A673 (cell line): ENCODE measurements around the gene RPS6KA2. TPM values are rescaled to one million over a fixed set of nuclear protein-coding genes. Genes with fewer than 3 reads are reported as not detected.
A peak's percentile ranks its signal among the peaks of the same experiment; 100 is the strongest.
"Not testable (repeated sequence)": the region's sequence is repeated elsewhere in the genome, so short reads cannot be mapped to it uniquely, and the experiment has no call there.

Experiments
- BruUV-seq: library from RNA; stranded (reverse); fragments of 400-500 nt; replicated peaks from 2 replicates; lab custom pipeline; 2021; lab: Mats Ljungman, UMichigan
- CTCF ChIA-PET: fragments of 300-600 bp; sonication (Branson Sonifier 250); formaldehyde crosslinking; loops from one replicate; lab custom pipeline; 2022; ENCODE audit warnings: antibody characterized with exemption; lab: Charles Lee
- POLR2A ChIA-PET: fragments of 300-600 bp; sonication (Branson Sonifier 250); formaldehyde crosslinking; loops from one replicate; lab custom pipeline; 2022; ENCODE audit warnings: antibody characterized with exemption; ENCODE audit not compliant: low non-redundant PET; lab: Charles Lee
- DNase-seq: peaks from one replicate; pipeline ENCODE4 v3.0.0-alpha.2; 2015; ENCODE audit warnings: low spot score
- H3K27ac ChIP-seq: fragments of 200-600 bp; sonication (generic); 2 replicates; pipeline ENCODE4 v1.5.1; 2016; ENCODE audit warnings: mixed run types, low read depth, mild to moderate bottlenecking, mixed read lengths, antibody characterized with exemption, low read length; ENCODE audit not compliant: poor library complexity, severe bottlenecking
- H3K27me3 ChIP-seq: fragments of 200-600 bp; sonication (generic); replicated peaks from 2 replicates; pipeline ENCODE4 v1.6.1; 2017; ENCODE audit warnings: mixed run types, low read depth, mild to moderate bottlenecking, mixed read lengths, antibody characterized with exemption, low read length; ENCODE audit not compliant: insufficient read depth, poor library complexity
- H3K36me3 ChIP-seq: fragments of 200-600 bp; sonication (generic); 2 replicates; pipeline ENCODE4 v1.6.1; 2016; ENCODE audit warnings: mixed run types, mild to moderate bottlenecking, mixed read lengths, antibody characterized with exemption, low read length; ENCODE audit not compliant: insufficient read depth, poor library complexity, severe bottlenecking
- H3K4me1 ChIP-seq: fragments of 200-600 bp; sonication (generic); 2 replicates; pipeline ENCODE4 v1.6.1; 2017; ENCODE audit warnings: mixed run types, mild to moderate bottlenecking, mixed read lengths, antibody characterized with exemption, low read length; ENCODE audit not compliant: insufficient read depth, poor library complexity, severe bottlenecking
- H3K4me3 ChIP-seq: fragments of 200-600 bp; sonication (generic); 2 replicates; pipeline ENCODE4 v1.5.1; 2016; ENCODE audit warnings: low read depth, mixed run types, mild to moderate bottlenecking, mixed read lengths, low read length; ENCODE audit not compliant: poor library complexity, severe bottlenecking
- H3K9me3 ChIP-seq: fragments of 200-600 bp; sonication (generic); 2 replicates; pipeline ENCODE4 v1.6.1; 2016; ENCODE audit warnings: mixed run types, low read depth, mild to moderate bottlenecking, mixed read lengths, antibody characterized with exemption, low read length; ENCODE audit not compliant: poor library complexity, severe bottlenecking
- EZH2 ChIP-seq: fragments of 200-600 bp; sonication (generic); IDR thresholded peaks from 2 replicates; pipeline ENCODE4 v1.6.1; 2017; ENCODE audit warnings: borderline replicate concordance, low read depth, mild to moderate bottlenecking, mixed read lengths, antibody characterized with exemption, low read length; ENCODE audit not compliant: poor library complexity, severe bottlenecking
- intact Hi-C: fragments of 100-400 bp; cut with micrococcal nuclease; formaldehyde crosslinking; loops from one replicate; pipeline ENCODE4 v1.10.0; 2022; ENCODE audit not compliant: unreplicated experiment
- total RNA-seq: library from RNA; stranded (reverse); gene quantifications from 2 replicates; pipeline ENCODE4 v1.2.3, GENCODE V29; 2021
- TF ChIP-seq, protein P1 (sequence below): fragments of 300-800, 200-600 bp; sonication (generic); conservative IDR thresholded peaks from 2 replicates; pipeline ENCODE4 v1.5.1; 2017; ENCODE audit warnings: low read depth, mild to moderate bottlenecking, antibody characterized with exemption, low read length, moderate library complexity, mixed read lengths

RPS6KA2 gene
- total RNA-seq, 1 experiment from 2014 or later: 30.1 TPM

DNA sequence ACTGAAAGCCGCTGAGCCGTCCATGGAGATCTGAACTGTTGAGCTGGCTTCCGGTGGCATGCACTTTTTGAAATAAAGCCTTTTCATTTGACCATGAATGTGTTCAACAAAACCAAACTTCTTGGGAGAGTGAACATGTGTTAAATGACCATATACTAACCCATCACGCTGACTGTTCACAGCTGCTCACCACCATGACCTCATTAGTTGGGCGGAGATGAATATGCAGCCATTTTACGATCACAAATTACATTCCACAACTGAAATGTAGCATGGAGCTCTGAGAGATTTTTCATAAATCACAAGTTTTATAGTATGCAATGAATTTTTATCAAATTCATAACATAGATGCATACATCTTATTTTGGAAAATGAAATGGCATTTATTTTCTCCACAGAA, 44.8 kb downstream of the RPS6KA2 start:
- H3K4me3 ChIP-seq: no peak overlapping the region
- peaks cover 43% of the 10 kb centered on the region for H3K4me1 ChIP-seq
- H3K27ac ChIP-seq: no peak overlapping the region
- ChIA-PET CTCF (no interaction called here), POLR2A (no interaction called here)
- TF ChIP-seq, protein P1, sequence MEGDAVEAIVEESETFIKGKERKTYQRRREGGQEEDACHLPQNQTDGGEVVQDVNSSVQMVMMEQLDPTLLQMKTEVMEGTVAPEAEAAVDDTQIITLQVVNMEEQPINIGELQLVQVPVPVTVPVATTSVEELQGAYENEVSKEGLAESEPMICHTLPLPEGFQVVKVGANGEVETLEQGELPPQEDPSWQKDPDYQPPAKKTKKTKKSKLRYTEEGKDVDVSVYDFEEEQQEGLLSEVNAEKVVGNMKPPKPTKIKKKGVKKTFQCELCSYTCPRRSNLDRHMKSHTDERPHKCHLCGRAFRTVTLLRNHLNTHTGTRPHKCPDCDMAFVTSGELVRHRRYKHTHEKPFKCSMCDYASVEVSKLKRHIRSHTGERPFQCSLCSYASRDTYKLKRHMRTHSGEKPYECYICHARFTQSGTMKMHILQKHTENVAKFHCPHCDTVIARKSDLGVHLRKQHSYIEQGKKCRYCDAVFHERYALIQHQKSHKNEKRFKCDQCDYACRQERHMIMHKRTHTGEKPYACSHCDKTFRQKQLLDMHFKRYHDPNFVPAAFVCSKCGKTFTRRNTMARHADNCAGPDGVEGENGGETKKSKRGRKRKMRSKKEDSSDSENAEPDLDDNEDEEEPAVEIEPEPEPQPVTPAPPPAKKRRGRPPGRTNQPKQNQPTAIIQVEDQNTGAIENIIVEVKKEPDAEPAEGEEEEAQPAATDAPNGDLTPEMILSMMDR: no peak
- TF ChIP-seq EZH2: no peak
- no TSS peak for BruUV-seq
- H3K27me3 ChIP-seq: no peaks in the 10 kb centered on the region
- H3K9me3 ChIP-seq: no peaks in the 10 kb centered on the region
- DNase-seq: peak; percentile 33
- intact Hi-C loops: no loop called here
- H3K36me3 ChIP-seq: no peaks in the 10 kb centered on the region

DNA sequence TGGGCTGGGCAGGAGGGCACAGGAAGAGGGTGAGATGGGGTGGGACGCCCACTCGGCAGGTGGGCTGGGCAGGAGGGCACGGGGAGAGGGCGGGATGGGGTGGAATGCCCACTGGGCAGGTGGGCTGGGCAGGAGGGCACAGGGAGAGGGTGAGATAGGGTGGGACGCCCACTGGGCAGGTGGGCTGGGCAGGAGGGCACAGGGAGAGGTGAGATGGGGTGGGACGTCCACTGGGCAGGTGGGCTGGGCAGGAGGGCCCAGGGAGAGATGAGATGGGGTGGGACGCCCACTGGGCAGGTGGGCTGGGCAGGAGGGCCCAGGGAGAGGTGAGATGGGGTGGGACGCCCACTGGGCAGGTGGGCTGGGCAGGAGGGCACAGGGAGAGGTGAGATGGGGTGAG, 45.2 kb downstream of the RPS6KA2 start:
- H3K36me3 ChIP-seq, H3K27ac ChIP-seq, CTCF ChIA-PET, H3K27me3 ChIP-seq, H3K9me3 ChIP-seq, H3K4me3 ChIP-seq, intact Hi-C loops, BruUV-seq, POLR2A ChIA-PET, DNase-seq: not testable (repeated sequence)
- peaks cover 40% of the 10 kb centered on the region for H3K4me1 ChIP-seq

DNA sequence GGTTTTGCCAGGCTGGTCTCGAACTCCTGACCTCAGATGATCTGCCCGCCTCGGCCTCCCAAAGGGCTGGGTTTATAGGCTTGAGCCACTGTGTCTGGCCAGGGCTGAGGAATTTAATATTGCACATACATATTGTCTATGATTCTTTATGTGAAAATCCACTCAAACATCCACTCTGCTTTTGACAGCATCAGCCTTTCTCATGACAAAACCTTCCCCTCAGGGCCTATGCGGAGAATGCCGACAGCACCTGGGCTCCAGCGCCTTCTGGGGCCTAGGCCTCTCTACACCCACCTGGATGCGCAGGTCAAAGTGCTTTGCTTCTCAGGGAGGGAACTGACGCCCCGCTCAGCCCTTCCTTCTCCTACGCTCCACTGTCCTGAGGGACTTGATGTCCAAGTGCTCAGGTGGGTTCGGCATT, 46.0 kb downstream of the RPS6KA2 start:
- Histone ChIP-seq H3K9me3 (no peaks in the 10 kb centered on the region), H3K4me3 (no peak overlapping the region), H3K27me3 (no peaks in the 10 kb centered on the region), H3K4me1 (peaks cover 40% of the 10 kb centered on the region), H3K27ac (no peak overlapping the region), H3K36me3 (no peaks in the 10 kb centered on the region)
- POLR2A ChIA-PET: no interaction called here
- CTCF ChIA-PET: no interaction called here
- no peak for TF ChIP-seq EZH2
- TF ChIP-seq, protein P1: no peak
- intact Hi-C loops: no loop called here
- no peak for DNase-seq
- BruUV-seq: no TSS peak
